NCI-H2227 (cell line): ENCODE data around the gene SVOP.
A peak's percentile ranks its signal among the peaks of the same experiment; 100 is the strongest.
"Not testable (repeated sequence)": the region's sequence is repeated elsewhere in the genome, so short reads cannot be mapped to it uniquely, and the experiment has no call there.

ENCODE experiments used
- DNase-seq: peaks from one replicate; lab custom pipeline; 2025; ENCODE audit not compliant: unreplicated experiment; lab: John Stamatoyannopoulos, UW

Gene SVOP

DNA sequence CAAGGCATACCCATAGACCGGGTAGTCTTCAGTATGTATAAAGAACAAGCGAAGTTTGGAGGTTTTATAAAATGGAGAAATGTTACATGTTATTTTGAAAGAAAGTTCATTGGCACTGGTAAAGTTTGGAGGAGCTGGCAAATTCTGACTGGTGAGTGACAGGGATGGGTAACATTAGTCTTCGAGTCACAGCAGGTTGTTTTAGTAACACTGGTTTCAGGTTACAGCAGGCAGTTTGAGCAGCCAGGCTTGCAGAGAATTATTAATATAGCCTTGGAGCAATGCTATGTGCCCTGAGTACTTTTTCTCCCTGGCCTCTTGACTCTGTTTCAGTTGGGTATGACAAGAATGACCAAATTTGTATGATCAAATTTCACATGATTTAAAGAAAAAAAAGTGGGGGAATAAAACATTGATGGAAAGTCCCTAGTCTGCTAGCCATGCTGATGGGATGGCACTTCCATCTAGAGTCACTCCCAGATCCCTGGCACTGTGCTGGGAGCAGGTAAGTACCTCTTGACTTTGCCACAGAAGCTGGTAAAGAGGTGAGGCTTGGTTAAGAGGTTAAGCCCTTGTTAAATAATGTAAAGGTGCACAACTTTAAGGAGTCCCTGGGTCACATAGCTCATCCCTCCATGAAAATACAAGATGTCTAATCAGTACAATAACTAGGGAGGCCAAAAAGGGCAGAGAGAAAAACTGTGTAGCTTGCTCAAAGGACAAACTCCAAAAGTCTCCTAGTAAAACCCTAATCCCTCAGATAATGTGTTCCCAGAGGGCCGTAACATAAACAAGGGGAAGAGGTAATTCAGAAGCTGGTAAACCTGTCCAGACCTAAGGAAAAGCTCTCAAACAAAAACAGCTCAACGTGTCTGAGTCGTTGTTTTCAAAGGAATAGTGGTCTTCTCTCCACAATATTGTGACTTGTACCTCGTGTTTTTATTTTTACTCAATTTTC lies 12.7 kb upstream of the SVOP start:
- no peak for DNase-seq

DNA sequence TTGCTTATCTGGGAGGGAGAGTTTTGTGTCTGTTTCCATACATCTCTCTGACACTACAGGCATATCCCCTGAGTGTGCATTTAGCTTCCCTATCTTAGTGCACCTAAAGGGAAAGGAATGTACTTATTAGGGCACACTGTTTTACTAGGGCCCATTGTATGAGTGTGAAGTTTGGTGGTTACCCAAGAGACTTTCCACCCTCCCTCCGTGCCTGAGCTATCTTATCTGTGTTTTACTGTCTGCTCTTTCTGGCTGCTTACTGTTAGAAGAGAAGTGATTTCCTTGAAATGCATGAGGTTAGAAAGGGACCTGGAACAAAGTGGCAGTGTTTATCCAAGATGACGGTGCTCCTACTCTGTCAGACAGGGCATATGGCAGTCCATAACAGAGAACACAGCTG lies 8.5 kb upstream of the SVOP start:
- DNase-seq: no peak

DNA sequence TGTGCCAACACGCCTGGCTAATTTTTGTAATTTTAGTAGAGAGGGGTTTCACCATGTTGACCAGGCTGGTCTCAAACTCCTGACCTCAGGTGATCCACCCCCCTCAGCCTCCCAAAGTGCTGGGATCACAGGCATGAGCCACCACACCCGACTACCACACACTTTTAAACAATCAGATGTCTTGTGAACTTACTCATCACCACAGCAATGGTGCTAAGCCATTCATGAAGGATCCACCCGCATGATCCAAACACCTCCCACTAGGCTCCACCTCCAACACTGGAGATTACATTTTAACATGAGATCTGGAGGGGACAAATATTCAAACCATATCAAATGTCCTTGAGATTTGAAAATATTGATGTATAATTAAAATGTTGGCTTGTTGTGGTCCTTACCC lies 7.8 kb upstream of the SVOP start:
- not testable (repeated sequence) for DNase-seq

DNA sequence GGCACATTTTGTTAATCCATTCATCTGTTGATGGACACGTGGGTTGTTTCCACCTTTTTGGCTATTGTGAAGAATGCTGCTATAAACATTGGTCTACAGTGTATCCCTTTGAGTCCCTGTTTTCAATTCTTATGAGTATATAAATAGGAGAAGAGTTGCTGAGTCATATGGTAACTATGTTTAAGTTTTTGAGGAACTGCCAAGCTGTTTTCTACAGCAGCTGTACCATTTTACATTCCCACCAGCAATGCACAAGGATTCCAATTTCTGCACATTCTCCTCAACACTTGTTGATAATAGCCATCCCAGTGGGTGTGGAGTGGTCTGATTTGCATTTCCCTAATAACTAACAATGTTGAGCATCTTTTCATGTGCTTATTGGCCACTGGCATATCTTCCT lies 6.9 kb upstream of the SVOP start:
- no peak for DNase-seq

DNA sequence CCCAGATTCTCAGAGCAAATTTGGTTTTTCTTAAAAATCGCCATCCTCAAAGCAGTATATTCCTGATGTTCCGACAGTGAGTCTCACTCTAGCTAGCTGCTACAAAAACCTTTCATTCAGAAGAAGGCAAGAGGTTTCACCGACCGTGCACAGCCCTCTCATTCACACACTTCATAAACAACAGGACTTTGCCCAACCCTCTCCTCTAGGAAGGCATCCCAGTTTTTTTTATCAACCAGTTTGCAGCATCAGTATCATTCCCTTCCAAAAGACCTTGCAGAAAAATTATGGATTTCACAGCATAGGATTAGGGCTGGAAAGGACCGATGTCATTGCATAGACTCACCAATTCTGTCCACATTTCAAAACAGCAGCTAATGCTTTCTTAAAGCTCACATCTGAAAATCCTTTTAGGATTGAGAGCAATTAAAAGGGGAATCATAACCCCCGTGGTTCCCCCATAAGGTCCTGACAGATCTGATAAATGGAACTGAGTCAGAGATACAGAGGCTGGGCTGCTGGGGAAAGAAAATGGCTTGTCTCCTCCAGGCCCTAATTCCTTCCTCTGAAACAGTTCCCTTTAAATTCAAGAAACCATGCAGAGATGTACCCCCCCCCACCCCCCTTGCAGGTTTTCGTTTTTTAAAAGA lies 597 bp downstream of the SVOP start:
- peak; percentile 36 for DNase-seq

DNA sequence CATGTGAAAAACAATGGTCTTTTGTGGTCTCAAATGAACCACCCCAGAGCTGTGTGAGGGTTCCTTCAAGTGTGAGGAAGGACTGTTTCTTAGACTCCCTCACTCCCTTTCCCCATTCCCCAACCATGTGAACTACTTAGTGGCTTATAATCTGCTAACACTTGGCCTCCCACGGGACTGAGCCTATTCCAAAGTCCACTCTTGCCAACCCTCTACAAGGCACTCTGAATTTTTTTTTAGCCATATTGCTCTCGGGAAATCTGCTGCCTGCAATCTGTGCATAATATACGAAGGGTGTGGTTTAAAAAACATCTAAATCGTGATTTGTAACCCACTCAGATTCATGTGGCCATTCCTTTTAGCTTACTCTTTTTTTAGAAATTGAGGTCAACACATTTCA lies 2.6 kb downstream of the SVOP start:
- DNase-seq: no peak

DNA sequence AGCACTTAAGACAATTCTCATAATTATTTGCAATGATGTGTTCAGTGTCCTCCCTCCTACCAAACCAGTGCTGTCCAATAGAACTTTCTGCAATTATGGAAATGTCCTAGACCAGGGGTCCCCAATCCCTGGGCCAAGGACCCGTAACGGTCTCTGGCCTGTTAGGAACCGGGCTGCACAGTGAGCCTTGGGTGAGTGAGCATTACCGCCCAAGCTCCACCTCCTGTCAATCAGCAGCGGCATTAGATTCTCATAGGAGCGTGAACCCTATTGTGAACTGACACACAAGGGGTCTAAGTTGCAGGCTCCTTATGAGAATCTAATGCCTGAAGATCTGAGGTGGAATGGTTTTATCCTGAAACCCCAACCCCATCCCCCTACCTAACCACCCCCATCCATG lies 3.9 kb downstream of the SVOP start:
- DNase-seq: no peak

DNA sequence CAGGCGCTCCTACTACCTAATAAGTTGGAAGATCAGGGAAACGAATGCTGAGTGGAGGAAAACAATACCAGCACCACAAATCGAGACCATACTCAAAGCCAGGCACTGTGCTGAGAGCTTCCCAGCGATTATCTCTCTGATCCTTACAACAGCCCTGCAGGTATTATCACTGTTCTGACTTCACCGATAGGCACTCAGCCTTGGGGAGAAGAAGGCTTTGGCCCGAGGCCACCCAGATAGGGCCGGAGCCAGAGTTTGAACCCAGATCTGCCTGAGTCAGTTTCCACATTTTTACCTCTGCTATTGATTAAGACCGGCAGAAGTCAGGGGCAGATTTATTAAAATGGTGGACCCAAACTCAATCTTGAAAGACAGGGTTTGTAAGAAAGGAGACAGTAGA lies 4.9 kb downstream of the SVOP start:
- DNase-seq: no peak

DNA sequence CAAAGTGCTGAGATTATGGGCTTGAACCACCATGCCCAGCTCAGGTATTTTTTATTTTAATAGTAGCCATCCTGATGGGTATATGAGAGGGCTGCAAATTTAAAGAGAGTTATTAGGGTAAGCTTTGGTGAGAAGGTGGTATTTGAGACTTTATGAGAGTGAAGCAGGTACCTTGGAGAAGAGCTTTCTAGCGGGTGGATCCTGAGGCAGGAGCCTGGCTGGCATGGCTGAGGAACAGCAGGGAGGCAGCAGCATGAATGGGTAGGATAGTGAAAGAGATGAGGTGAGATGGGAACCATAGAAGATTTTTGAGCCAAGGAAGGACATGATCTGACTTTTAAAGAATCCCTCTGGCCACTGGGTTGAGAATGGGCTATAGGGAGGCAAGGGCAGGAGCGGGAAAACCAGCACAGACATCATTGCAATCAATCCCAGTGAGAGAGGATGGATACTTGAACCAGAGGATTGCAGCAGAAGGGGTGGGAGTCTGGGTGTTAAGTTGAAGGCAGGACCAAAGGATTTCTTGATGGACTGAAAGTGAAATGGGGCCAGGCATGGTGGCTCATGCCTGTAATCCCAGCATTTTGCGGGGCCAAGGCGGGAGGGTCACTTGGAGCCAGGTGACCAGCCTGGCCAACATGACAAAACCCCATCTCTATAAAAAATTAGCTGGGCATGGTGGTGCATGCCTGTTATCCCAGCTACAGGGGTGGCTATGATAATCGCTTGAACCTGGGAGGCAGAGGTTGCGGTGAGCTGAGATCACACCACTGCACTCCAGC lies 5.7 kb downstream of the SVOP start:
- DNase-seq: no peak

DNA sequence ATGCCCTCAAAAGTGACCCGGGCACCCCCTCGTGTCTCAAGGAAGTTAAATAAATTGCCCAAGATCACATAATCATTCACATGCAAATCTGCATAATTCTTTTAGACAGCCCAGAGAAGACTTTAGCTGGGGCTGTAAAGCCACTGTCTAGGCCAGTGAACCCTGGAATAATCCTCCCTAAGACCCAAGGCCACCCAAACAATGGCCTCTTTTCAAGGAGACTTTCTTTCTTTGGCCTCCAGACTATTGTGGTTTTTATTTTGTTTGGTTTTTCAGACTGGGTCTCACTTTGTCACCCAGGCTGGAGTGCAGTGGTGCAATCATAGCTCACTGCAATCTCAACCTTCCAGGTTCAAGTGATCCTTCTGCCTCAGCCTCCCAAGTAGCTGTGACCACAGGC lies 10.6 kb downstream of the SVOP start:
- no peak for DNase-seq

DNA sequence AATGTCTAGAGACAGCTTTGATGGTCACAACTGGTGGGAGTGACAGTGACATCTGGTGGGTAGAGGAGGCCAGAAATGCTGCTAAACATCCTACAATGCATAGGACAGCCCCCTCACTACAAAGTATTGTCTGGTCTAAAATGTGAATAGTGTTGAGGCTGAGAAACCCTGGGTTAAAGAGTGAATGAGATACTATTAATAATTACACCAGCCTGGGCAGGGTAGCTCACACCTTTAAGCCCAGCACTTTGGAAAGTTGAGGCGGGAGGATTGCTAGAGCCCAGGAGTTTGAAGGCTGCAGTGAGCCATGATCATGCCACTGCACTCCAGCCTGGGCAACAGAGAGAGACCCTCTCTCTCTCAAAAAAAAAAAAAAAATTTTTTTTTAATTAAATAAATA lies 11.1 kb downstream of the SVOP start:
- no peak for DNase-seq

DNA sequence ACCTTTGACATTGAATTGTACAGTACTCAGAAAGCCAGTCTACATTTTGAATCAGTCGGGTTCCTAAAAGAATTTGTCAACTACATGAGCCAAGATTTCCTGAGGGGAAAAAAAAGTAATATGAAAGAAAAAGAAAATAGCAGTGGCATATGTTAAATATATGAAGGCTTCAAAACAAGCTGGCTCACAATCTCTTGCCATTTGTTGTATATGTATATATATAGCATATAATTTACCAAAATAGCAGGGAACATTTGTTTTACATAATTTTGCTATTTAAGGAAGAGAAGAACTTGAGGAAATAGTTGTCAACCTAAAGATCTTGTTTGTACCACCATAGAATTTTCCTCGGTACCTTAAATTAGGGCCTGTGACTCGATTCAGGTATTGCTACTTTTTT lies 16.9 kb downstream of the SVOP start:
- DNase-seq: no peak

DNA sequence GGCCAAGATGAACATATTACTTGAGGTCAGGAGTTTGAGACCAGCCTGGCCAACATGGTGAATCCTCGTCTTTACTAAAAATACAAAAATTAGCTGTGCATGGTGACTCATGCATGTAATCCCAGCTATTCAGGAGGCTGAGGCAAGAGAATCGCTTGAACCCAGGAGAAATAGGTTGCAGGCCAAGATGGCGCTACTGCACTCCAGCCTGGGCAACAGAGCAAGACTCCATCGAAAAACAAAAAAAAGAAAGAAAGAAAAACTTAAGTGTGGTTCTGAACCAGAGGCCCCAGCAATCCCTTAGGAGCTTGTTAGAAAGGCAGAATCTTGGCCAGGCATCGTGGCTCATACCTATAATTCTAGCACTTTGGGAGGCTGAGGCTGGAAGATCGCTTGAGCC lies 24.5 kb downstream of the SVOP start:
- no peak for DNase-seq

DNA sequence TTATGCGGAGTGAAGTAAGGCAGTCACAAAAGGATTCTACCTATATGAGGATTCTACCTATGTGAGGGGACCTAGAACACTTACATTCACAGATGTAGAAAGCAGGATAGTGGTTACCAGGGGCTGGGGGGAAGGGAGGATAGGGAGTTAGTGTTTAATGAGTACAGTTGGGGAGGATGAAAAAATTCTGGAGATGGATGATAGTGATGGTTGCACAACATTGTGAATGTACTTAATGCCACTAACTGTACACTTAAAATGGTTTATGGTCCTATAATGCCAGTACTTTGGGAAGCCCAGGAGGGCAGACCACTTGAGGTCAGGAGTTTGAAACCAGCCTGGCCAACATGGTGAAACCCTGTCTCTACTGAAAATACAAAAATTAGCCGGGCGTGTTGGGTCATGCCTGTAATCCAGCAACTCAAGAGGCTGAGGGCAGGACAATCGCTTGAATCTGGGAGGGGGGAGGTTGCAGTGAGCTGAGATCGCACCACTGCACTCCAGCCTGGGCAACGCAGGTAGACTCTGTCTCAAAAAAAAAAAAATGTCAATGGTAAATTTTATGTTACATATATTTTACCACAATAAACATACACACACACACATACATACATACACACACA lies 25.4 kb downstream of the SVOP start:
- peak; percentile 57 for DNase-seq

DNA sequence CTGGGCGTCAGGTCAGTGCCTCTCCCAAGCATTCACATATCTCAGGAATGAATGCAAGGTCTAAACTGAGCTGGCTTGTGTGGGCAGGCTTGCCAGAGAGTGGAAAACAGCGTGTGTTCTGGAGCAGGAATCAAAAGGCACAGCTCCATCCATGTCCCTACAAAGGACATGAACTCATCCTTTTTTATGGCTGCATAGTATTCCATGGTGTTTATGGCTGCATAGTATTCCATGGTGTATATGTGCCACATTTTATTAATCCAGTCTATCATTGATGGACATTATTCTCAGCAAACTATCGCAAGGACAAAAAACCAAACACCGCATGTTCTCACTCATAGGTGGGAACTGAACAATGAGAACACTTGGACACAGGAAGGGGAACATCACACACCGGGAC lies 30.8 kb downstream of the SVOP start:
- DNase-seq: not testable (repeated sequence)

DNA sequence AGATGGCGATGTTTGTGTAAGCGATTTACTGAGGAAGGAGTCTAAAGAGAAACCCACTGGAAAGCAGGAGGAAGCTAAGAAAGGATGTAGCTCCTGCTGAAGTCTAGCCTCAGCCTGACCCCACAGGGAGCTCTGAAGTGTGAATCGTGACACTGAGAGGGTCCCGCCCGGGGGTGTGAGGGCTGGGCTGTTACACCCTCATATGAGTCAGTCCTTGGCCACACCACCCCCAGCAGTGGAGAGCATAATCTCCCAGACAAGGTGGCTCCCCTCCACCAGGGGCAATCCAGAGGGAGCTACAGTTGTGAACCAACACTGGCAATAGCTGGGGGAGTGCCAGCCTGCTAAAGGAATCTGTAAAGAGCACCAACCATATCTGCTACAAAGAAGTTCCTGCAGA lies 31.5 kb downstream of the SVOP start:
- DNase-seq: no peak

DNA sequence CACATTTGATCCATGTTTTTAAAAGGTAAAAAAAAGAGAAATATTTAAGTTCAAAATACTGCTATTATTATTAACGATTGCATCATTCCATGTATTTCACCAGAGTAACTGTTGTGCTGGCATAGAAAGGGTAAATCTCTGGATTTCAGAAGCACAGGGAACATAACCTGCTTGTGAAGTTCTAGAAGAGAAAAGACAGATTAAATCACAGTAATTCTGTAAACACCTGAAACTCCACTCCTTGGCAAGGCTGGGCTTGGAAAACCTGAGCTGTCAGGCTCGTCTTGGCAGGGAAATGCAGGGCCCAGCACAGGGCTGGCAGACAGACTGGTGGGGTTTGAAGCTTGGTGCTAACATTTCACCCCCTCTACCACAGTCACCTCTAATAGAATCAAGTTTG lies 35.1 kb downstream of the SVOP start:
- no peak for DNase-seq

DNA sequence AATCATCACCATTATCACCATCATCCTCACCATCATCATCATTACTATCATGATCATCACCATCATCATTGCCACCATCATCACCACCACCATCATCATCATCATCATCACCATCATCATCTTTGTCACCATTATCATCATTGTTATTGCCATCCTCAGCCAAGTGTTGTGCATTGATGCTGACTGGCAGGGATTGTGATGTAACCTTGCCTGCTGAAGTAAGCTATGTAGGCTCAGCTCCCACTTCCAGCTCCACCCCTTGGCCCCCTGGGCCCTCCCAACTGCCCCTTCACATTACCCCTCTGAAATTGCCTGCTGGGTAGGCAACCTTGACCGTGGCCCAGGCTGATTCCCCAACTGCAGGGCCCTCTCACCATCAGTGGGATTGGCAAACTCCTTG lies 37.6 kb downstream of the SVOP start:
- no peak for DNase-seq

DNA sequence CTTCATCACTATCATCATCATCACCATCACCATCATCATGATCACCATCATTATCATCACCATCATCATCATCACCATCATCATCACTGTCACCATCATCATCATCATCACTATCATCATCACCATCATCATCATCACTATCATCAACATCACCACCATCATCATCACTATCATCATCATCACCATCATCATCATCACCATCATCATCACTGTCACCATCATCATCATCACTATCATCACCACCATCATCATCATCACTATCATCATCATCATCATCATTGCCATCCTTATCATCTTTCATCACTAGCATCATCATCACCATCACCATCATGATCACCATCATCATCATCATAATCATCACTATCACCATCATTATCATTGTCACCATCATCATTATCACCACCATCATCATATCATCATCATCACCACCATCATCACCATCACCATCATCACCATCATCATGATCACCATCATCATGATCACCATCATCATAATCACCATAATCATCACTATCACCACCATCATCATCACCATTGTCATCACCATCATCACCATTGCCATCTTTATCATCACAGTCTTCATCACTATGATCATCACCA lies 38.1 kb downstream of the SVOP start:
- DNase-seq: no peak

DNA sequence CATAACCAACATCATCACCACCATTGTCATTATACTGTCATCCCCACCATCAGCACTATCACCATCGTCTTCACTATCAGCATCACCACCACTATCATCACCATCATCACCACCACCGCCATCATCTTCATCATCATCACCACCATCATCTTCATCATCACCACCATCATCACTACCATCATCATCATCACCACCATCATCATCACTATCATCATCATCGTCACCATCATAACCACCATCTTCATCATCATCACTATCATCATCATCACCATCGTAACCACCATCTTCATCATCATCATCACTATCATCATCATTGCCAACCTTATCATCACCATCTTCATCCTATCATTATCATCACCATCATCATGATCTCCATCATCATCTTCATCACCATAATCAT lies 39.0 kb downstream of the SVOP start:
- no peak for DNase-seq
